Suprapubic skin (tissue), 4 donors: ENCODE data around the gene CDK9. TPM values are rescaled to one million over a fixed set of nuclear protein-coding genes. Genes with fewer than 3 reads are reported as not detected.

Experiments
- DNase-seq, 2 donors: peaks; one replicate each; pipeline ENCODE4 v3.0.0-alpha.2; 2019; ENCODE audit warnings: low spot score in 2 of 2
- H3K27ac ChIP-seq: fragments of 200-600 bp; sonication (generic); one replicate; pipeline ENCODE4 v1.5.1; 2019
- H3K27me3 ChIP-seq: fragments of 200-600 bp; sonication (generic); one replicate; pipeline ENCODE4 v1.5.1; 2019
- H3K36me3 ChIP-seq: fragments of 200-600 bp; sonication (generic); one replicate; pipeline ENCODE4 v1.5.1; 2019
- H3K4me1 ChIP-seq: fragments of 200-600 bp; sonication (generic); one replicate; pipeline ENCODE4 v1.5.1; 2019
- H3K4me3 ChIP-seq: fragments of 200-600 bp; sonication (generic); one replicate; pipeline ENCODE4 v1.5.1; 2019; ENCODE audit warnings: mild to moderate bottlenecking
- H3K9me3 ChIP-seq: fragments of 200-600 bp; sonication (generic); one replicate; pipeline ENCODE4 v1.5.1; 2019
- CTCF ChIP-seq, 2 donors: fragments of 200-600 bp in 1 of 2; fragments of 450-650 bp in 1 of 2; sonication (generic) in 1 of 2; IDR thresholded peaks; one replicate each; pipeline ENCODE4 v1.5.1; 2016 to 2019; ENCODE audit warnings: antibody characterized with exemption in 2 of 2, mild to moderate bottlenecking in 1 of 2, moderate library complexity in 1 of 2
- EP300 ChIP-seq: sonication (generic); formaldehyde crosslinking; IDR thresholded peaks from one replicate; pipeline ENCODE4 v1.6.1; 2017; ENCODE audit warnings: antibody characterized with exemption
- POLR2A ChIP-seq, 2 donors: fragments of 450-650 bp; IDR thresholded peaks; one replicate each; pipeline ENCODE4 v1.6.1; 2017; ENCODE audit warnings: antibody characterized with exemption in 2 of 2, mild to moderate bottlenecking in 2 of 2, moderate library complexity in 2 of 2
- POLR2AphosphoS5 ChIP-seq, 3 donors: sonication (generic); formaldehyde crosslinking; IDR thresholded peaks; one replicate each; pipeline ENCODE4 v1.6.1; 2017; ENCODE audit warnings: antibody characterized with exemption in 3 of 3
- WGBS: methylation state at CpG from one replicate; pipeline ENCODE4 v1.1.5; 2018; 5-methylcytosine and 5-hydroxymethylcytosine counted together
- total RNA-seq, 4 donors: library from RNA; depleted of rRNA; stranded (reverse); fragments of >200 nt; gene quantifications; one replicate each; pipeline ENCODE4 v1.1.0, GENCODE V29; 2016

The CDK9 gene
- total RNA-seq, 4 donors from 2014 or later: 57.2 to 119 (median 72.7) TPM

GRCh38 chr9:127818574-127818973 lies 32.7 kb downstream of the CDK9 start:
- no peaks in the 10 kb centered on the region for H3K4me1 ChIP-seq
- 97% methylated on average over 11 of the region's 11 CpGs for WGBS
- TF ChIP-seq POLR2A (IDR thresholded peaks at IDR 0.05) (no peak), CTCF (IDR thresholded peaks at IDR 0.05) (no peak)
- no peaks in the 10 kb centered on the region for H3K27me3 ChIP-seq
- DNase-seq: no peak
- no peak overlapping the region for H3K27ac ChIP-seq
- peaks cover 65% of the 10 kb centered on the region for H3K36me3 ChIP-seq
- H3K9me3 ChIP-seq: no peaks in the 10 kb centered on the region
- no peak overlapping the region for H3K4me3 ChIP-seq

- Histone ChIP-seq H3K4me1 (peaks cover 10% of the 10 kb centered on the region), H3K36me3 (peaks cover 39% of the 10 kb centered on the region), H3K4me3 (no peak overlapping the region), H3K27me3 (no peaks in the 10 kb centered on the region), H3K9me3 (no peaks in the 10 kb centered on the region), H3K27ac (no peak overlapping the region)
- WGBS: 64% methylated on average over 4 of the region's 4 CpGs
- DNase-seq: no peak
- no peak for TF ChIP-seq POLR2AphosphoS5 (IDR thresholded peaks at IDR 0.05)
- TF ChIP-seq CTCF (IDR thresholded peaks at IDR 0.05): no peak
- no peak for TF ChIP-seq EP300
- TF ChIP-seq POLR2A (IDR thresholded peaks at IDR 0.05): no peak
Measured at GRCh38 chr9:127822108-127822507, 36.3 kb downstream of the CDK9 start.

GRCh38 chr9:127825319-127826051 lies 39.7 kb downstream of the CDK9 start:
- 69% methylated on average over 21 of the region's 42 CpGs for WGBS
- Histone ChIP-seq H3K4me1 (peaks cover 28% of the 10 kb centered on the region), H3K27me3 (no peaks in the 10 kb centered on the region), H3K4me3 (no peak overlapping the region), H3K36me3 (peaks cover 11% of the 10 kb centered on the region), H3K9me3 (no peaks in the 10 kb centered on the region), H3K27ac (no peak overlapping the region)
- peak in 1 of 2 donors; percentile 79 for DNase-seq
- TF ChIP-seq POLR2A (IDR thresholded peaks at IDR 0.05) (no peak), CTCF (IDR thresholded peaks at IDR 0.05) (peak in 1 of 2 donors; percentile 32)

- Histone ChIP-seq H3K4me1 (peaks cover 28% of the 10 kb centered on the region), H3K9me3 (no peaks in the 10 kb centered on the region), H3K27me3 (no peaks in the 10 kb centered on the region), H3K36me3 (peaks cover 11% of the 10 kb centered on the region), H3K4me3 (no peak overlapping the region), H3K27ac (no peak overlapping the region)
- WGBS: 53% methylated on average over 3 of the region's 7 CpGs
- TF ChIP-seq POLR2AphosphoS5 (IDR thresholded peaks at IDR 0.05) (no peak), EP300 (no peak), CTCF (IDR thresholded peaks at IDR 0.05) (no peak)
- peak in 1 of 2 donors; percentile 62 for DNase-seq
Measured at GRCh38 chr9:127826253-127826913, 40.5 kb downstream of the CDK9 start.

GRCh38 chr9:127828262-127829031 lies 42.6 kb downstream of the CDK9 start:
- peak; percentile 94 to 95 for DNase-seq
- TF ChIP-seq POLR2AphosphoS5 (IDR thresholded peaks at IDR 0.05) (peak in 1 of 3 donors; percentile 18), POLR2A (IDR thresholded peaks at IDR 0.05) (peak in 1 of 2 donors; percentile 77), CTCF (IDR thresholded peaks at IDR 0.05) (no peak), EP300 (no peak)
- Histone ChIP-seq H3K4me1 (peaks cover 28% of the 10 kb centered on the region), H3K9me3 (no peaks in the 10 kb centered on the region), H3K27ac (peak overlapping the region; percentile 61), H3K27me3 (no peaks in the 10 kb centered on the region), H3K4me3 (peak overlapping the region; percentile 33), H3K36me3 (peaks cover 8% of the 10 kb centered on the region)
- 8% methylated on average over 20 of the region's 34 CpGs for WGBS
